Liver (tissue), 9 donors: ENCODE measurements around the gene GBE1. TPM values are rescaled to one million over a fixed set of nuclear protein-coding genes. Genes with fewer than 3 reads are reported as not detected.

Experiments
- DNase-seq: peaks from one replicate; pipeline ENCODE4 v3.0.0-alpha.2; 2017; ENCODE audit warnings: low spot score
- H3K27ac ChIP-seq, 2 donors: one replicate each; pipeline ENCODE4 v1.7.0; 2013; ENCODE audit warnings: inconsistent platforms in 2 of 2, low read length in 2 of 2, control low read depth in 1 of 2, low read depth in 1 of 2, mild to moderate bottlenecking in 1 of 2
- H3K27me3 ChIP-seq, 4 donors: one replicate each; pipeline versions ENCODE4 v1.6.1 to v1.7.0; 2013; ENCODE audit warnings: low read length in 3 of 4, inconsistent platforms in 1 of 4, mild to moderate bottlenecking in 1 of 4, moderate library complexity in 1 of 4; ENCODE audit not compliant: control insufficient read depth in 4 of 4, insufficient read depth in 4 of 4
- H3K36me3 ChIP-seq, 4 donors: one replicate each; pipeline versions ENCODE4 v1.6.1 to v1.7.0; 2013; ENCODE audit warnings: low read length in 3 of 4, mild to moderate bottlenecking in 3 of 4, low read depth in 1 of 4, moderate library complexity in 1 of 4; ENCODE audit not compliant: control insufficient read depth in 4 of 4, insufficient read depth in 3 of 4
- H3K4me1 ChIP-seq, 4 donors: one replicate each; pipeline versions ENCODE4 v1.6.1 to v1.7.0; 2013; ENCODE audit warnings: low read length in 3 of 4, mild to moderate bottlenecking in 3 of 4, moderate library complexity in 1 of 4; ENCODE audit not compliant: control insufficient read depth in 4 of 4, insufficient read depth in 4 of 4
- H3K4me3 ChIP-seq, 3 donors: one replicate each; pipeline versions ENCODE4 v1.6.1 to v1.7.0; 2013; ENCODE audit warnings: low read length in 3 of 3, control low read depth in 1 of 3, low read depth in 1 of 3, mild to moderate bottlenecking in 1 of 3
- H3K9ac ChIP-seq, 2 donors: one replicate each; pipeline ENCODE4 v1.7.0; 2013; ENCODE audit warnings: low read length in 2 of 2, mild to moderate bottlenecking in 2 of 2, moderate library complexity in 2 of 2, control low read depth in 1 of 2, low read depth in 1 of 2
- H3K9me3 ChIP-seq, 4 donors: one replicate each; pipeline versions ENCODE4 v1.6.1 to v1.7.0; 2013; ENCODE audit warnings: low read length in 3 of 4; ENCODE audit not compliant: control insufficient read depth in 4 of 4
- ATF3 ChIP-seq: IDR thresholded peaks from 2 replicates; pipeline ENCODE4 v1.6.1; 2016; ENCODE audit warnings: antibody characterized with exemption
- CTCF ChIP-seq: fragments of 150-350 bp; IDR thresholded peaks from 2 replicates; pipeline ENCODE4 v1.5.1; 2017; ENCODE audit warnings: improper control_type of control experiment, low read depth, low read length; ENCODE audit not compliant: missing input control
- EGR1 ChIP-seq, 2 donors: IDR thresholded peaks; 2 replicates each; pipeline ENCODE4 v1.6.1; 2016 to 2018; ENCODE audit warnings: antibody characterized with exemption in 2 of 2, low read depth in 2 of 2
- FOXA1 ChIP-seq: IDR thresholded peaks from 2 replicates; pipeline ENCODE4 v1.6.1; 2016; ENCODE audit warnings: antibody characterized with exemption
- FOXA2 ChIP-seq: IDR thresholded peaks from 2 replicates; pipeline ENCODE4 v1.6.1; 2016; ENCODE audit warnings: antibody characterized with exemption
- HNF4A ChIP-seq, 2 donors: conservative IDR thresholded peaks; 2 replicates each; pipeline ENCODE4 v1.6.1; 2016; ENCODE audit warnings: antibody characterized with exemption in 2 of 2, mild to moderate bottlenecking in 2 of 2
- HNF4G ChIP-seq: IDR thresholded peaks from 2 replicates; pipeline ENCODE4 v1.6.1; 2016; ENCODE audit warnings: antibody characterized with exemption
- JUND ChIP-seq, 2 donors: IDR thresholded peaks; 2 replicates each; pipeline ENCODE4 v1.6.1; 2016; ENCODE audit warnings: antibody characterized with exemption in 2 of 2
- MAX ChIP-seq: IDR thresholded peaks from 2 replicates; pipeline ENCODE4 v1.6.1; 2016; ENCODE audit warnings: antibody characterized with exemption
- NR2F2 ChIP-seq: IDR thresholded peaks from 2 replicates; pipeline ENCODE4 v1.6.1; 2016; ENCODE audit warnings: antibody characterized with exemption
- REST ChIP-seq: IDR thresholded peaks from 2 replicates; pipeline ENCODE4 v1.6.1; 2016; ENCODE audit warnings: antibody characterized with exemption, mild to moderate bottlenecking
- RXRA ChIP-seq, 2 donors: IDR thresholded peaks; 2 replicates each; pipeline ENCODE4 v1.6.1; 2017 to 2018; ENCODE audit warnings: antibody characterized with exemption in 2 of 2, mild to moderate bottlenecking in 1 of 2
- SP1 ChIP-seq: IDR thresholded peaks from 2 replicates; pipeline ENCODE4 v1.6.1; 2018; ENCODE audit warnings: antibody characterized with exemption, mild to moderate bottlenecking
- TAF1 ChIP-seq: conservative IDR thresholded peaks from 2 replicates; pipeline ENCODE4 v1.6.1; 2016; ENCODE audit warnings: antibody characterized with exemption, mild to moderate bottlenecking
- YY1 ChIP-seq: IDR thresholded peaks from 2 replicates; pipeline ENCODE4 v1.6.1; 2016; ENCODE audit warnings: antibody characterized with exemption, mild to moderate bottlenecking
- ZBTB33 ChIP-seq: IDR thresholded peaks from 2 replicates; pipeline ENCODE4 v1.6.1; 2016; ENCODE audit warnings: antibody characterized with exemption
- WGBS: extraction: QIAGEN DNeasy Blood & Tissue Kit; methylation state at CpG from one replicate; pipeline ENCODE4 v1.1.7; 2013; 5-methylcytosine and 5-hydroxymethylcytosine counted together
- polyA plus RNA-seq, 2 donors: library from polyadenylated mRNA; stranded (reverse) in 1 of 2; unstranded in 1 of 2; fragments of 200-250 nt in 1 of 2; fragments of >200 nt in 1 of 2; fragmentation: Nextera tagmentation in 1 of 2; extraction: Ambion mirVana in 1 of 2; gene quantifications; one replicate each; pipeline versions ENCODE4 v1.2.1 to v1.2.3, GENCODE V29; 2013 to 2015
- total RNA-seq, 2 donors: library from RNA; depleted of rRNA; stranded (reverse); fragments of >200 nt; gene quantifications; one replicate each; pipeline ENCODE4 v1.2.3, GENCODE V29; 2014
- donor health status: healthy.
- donor health status: healthy.
- donor health status: healthy.
- donor health status: healthy.
- donor health status: healthy.

GBE1 gene
- total and polyA plus RNA-seq, 4 donors: 22.5 to 95.6 (median 25.8) TPM

GRCh38 chr3:81782585-81782984 is 21.1 kb upstream of the GBE1 start:
- H3K4me1 ChIP-seq: peaks cover 0 to 1% (median 0%) of the 10 kb centered on the region in 4 donors
- DNase-seq: no peak
- no peak for TF ChIP-seq EGR1 (IDR thresholded peaks at IDR 0.05; ENCODE audit: low read depth in 2 of 2)
- no peak for TF ChIP-seq FOXA1
- no peak for TF ChIP-seq MAX
- TF ChIP-seq REST: no peak
- no peak for TF ChIP-seq NR2F2
- TF ChIP-seq RXRA (IDR thresholded peaks at IDR 0.05): no peak
- no peak for TF ChIP-seq FOXA2
- no peak for TF ChIP-seq HNF4A (conservative IDR thresholded peaks at IDR 0.05)
- no peak for TF ChIP-seq ATF3
- TF ChIP-seq JUND (IDR thresholded peaks at IDR 0.05): no peak
- no peak for TF ChIP-seq YY1
- no peak for TF ChIP-seq CTCF
- no peak for TF ChIP-seq ZBTB33
- TF ChIP-seq SP1: no peak
- TF ChIP-seq TAF1: no peak
- no peak overlapping the region for H3K4me3 ChIP-seq
- H3K36me3 ChIP-seq: no peaks in the 10 kb centered on the region
- H3K27ac ChIP-seq: no peak overlapping the region
- H3K9me3 ChIP-seq: no peaks in the 10 kb centered on the region
- WGBS: 32% methylated on average over 3 of the region's 3 CpGs
- H3K27me3 ChIP-seq: no peaks in the 10 kb centered on the region
- no peak overlapping the region for H3K9ac ChIP-seq

- peaks cover 0 to 1% (median 0%) of the 10 kb centered on the region in 4 donors for H3K4me1 ChIP-seq
- H3K4me3 ChIP-seq: no peak overlapping the region
- no peak overlapping the region for H3K9ac ChIP-seq
- no peaks in the 10 kb centered on the region for H3K36me3 ChIP-seq
- no peak overlapping the region for H3K27ac ChIP-seq
- H3K9me3 ChIP-seq: no peaks in the 10 kb centered on the region
- DNase-seq: no peak
- H3K27me3 ChIP-seq: no peaks in the 10 kb centered on the region
- 59% methylated on average over 4 of the region's 4 CpGs for WGBS
- TF ChIP-seq FOXA1 (no peak), SP1 (no peak), ATF3 (no peak), EGR1 (IDR thresholded peaks at IDR 0.05; ENCODE audit: low read depth in 2 of 2) (no peak), RXRA (IDR thresholded peaks at IDR 0.05) (no peak), TAF1 (no peak), FOXA2 (no peak), HNF4A (conservative IDR thresholded peaks at IDR 0.05) (no peak), REST (no peak), JUND (IDR thresholded peaks at IDR 0.05) (no peak), YY1 (no peak), HNF4G (no peak), CTCF (no peak)
Measured at GRCh38 chr3:81778678-81779182, 17.3 kb upstream of the GBE1 start.
